ENCODE measurements around the gene LRRC8C.

DNA sequence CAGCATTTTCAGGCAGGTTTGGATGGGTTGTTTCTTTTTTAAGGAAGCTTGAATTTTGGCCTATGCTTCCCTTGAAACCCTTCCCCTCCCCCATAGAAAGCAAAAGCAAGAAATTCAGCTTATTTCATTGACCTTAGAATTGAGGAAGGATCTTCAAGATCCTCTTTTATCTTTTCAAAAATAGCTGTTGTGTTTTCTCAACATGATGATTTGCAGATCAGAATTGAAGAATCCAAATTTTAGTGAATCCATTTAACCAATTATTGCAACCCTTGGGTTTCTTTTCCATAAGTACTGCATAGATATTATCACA is 73.7 kb downstream of the LRRC8C start:
- TF ChIP-seq, protein P1, sequence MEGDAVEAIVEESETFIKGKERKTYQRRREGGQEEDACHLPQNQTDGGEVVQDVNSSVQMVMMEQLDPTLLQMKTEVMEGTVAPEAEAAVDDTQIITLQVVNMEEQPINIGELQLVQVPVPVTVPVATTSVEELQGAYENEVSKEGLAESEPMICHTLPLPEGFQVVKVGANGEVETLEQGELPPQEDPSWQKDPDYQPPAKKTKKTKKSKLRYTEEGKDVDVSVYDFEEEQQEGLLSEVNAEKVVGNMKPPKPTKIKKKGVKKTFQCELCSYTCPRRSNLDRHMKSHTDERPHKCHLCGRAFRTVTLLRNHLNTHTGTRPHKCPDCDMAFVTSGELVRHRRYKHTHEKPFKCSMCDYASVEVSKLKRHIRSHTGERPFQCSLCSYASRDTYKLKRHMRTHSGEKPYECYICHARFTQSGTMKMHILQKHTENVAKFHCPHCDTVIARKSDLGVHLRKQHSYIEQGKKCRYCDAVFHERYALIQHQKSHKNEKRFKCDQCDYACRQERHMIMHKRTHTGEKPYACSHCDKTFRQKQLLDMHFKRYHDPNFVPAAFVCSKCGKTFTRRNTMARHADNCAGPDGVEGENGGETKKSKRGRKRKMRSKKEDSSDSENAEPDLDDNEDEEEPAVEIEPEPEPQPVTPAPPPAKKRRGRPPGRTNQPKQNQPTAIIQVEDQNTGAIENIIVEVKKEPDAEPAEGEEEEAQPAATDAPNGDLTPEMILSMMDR (IDR thresholded peaks at IDR 0.05): no peak
- TF ChIP-seq POLR2AphosphoS5 (IDR thresholded peaks at IDR 0.05): no peak
